Measurements from ENCODE around the gene GAN.

Gene GAN

DNA sequence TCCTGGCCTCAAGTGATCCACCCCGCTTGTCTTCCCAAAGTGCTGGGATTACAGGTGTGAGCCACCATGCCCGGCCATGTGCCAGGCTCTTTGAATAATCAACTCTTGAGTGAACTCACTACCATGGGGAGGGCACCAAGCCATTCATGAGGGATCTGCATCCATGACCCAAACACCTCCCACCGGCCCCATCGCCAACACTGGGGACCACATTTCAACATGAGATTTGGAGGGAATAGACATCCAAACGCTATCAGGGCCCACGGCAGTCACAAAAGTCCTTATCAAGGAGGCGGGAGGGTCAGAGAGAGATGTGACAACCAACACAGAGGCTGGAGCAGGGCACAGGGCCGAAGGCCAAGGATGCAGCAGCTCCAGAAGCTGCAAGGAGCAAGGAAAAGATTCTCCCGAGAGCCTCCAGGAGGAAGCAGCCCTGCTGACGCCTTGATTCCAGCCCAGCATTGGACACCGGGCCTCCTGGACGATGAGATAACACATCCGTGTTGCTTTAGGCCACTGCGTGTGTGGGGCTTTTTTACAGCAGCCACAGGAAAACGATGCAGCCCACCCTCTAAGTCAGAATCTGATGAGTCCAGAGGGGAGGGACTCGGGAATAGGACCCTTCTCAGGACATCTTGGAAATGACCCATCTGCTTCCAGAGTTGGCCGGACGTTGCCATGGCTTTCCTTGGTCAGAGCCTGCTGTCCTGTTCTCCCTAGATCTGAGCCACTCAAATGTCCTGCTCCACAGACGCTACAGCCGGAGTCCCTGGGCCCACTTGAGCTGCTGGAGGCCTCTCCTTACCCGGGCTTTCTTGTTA is 82.5 kb downstream of the GAN start:
- no peak overlapping the region for H3K27ac Mint-ChIP-seq
- H3K27me3 Mint-ChIP-seq (ENCODE audit: low read depth), result peaks cover under 1% of the 10 kb centered on the region
- TF ChIP-seq CTCF (IDR thresholded peaks at IDR 0.05; ENCODE audit: unreplicated experiment in 3 of 3), result no peak
- no peaks in the 10 kb centered on the region for H3K36me3 Mint-ChIP-seq (ENCODE audit: low read depth)
- H3K9me3 Mint-ChIP-seq, result peaks cover 3% of the 10 kb centered on the region
- H3K4me1 Mint-ChIP-seq, result no peaks in the 10 kb centered on the region
- H3K4me3 Mint-ChIP-seq, result no peak overlapping the region

DNA sequence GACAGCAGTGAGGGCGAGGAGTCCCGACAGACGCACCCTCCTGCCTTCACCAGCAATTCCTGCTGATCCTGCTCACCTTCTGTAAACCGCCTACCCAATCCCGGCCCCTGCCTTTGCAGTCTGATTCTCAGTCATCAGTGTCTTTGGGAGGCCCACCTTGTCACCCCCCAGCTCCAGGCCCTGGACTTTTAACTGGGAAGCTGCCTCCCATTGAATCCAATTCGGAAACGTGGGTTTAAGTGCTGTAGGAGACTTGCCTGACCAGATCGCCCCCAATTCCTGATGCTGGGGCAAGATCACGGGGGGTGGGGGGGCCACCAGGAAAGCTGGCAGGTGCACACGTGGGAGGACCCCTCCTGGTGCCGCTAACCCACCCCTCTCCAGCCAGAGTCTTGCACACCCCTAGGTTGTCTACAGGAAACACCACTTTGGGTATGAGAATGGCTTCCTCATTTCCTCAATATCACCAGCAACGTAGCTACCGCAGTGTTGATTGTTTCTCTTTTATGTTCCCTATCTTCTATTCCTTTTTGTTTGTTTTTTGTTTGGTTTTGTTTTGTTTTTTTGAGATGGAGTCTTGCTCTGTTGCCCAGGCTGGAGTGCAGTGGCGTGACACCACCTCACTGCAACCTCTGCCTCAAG is 83.2 kb downstream of the GAN start:
- Mint-ChIP-seq H3K27me3 (ENCODE audit: low read depth) (peaks cover 3% of the 10 kb centered on the region), H3K27ac (no peak overlapping the region), H3K9me3 (peaks cover 3% of the 10 kb centered on the region), H3K36me3 (ENCODE audit: low read depth) (no peaks in the 10 kb centered on the region), H3K4me1 (no peaks in the 10 kb centered on the region), H3K4me3 (no peak overlapping the region)
- no peak for TF ChIP-seq CTCF (IDR thresholded peaks at IDR 0.05; ENCODE audit: unreplicated experiment in 3 of 3)

GRCh38 chr16:81399909-81400308 is 85.1 kb downstream of the GAN start:
- H3K9me3 Mint-ChIP-seq, result no peaks in the 10 kb centered on the region
- H3K27me3 Mint-ChIP-seq (ENCODE audit: low read depth), result peaks cover 9% of the 10 kb centered on the region
- no peak overlapping the region for H3K4me3 Mint-ChIP-seq
- H3K27ac Mint-ChIP-seq, result no peak overlapping the region
- H3K4me1 Mint-ChIP-seq, result no peaks in the 10 kb centered on the region
- TF ChIP-seq CTCF (IDR thresholded peaks at IDR 0.05; ENCODE audit: unreplicated experiment in 3 of 3), result no peak
- no peaks in the 10 kb centered on the region for H3K36me3 Mint-ChIP-seq (ENCODE audit: low read depth)

GRCh38 chr16:81401035-81401950 is 86.5 kb downstream of the GAN start:
- Mint-ChIP-seq H3K27me3 (ENCODE audit: low read depth) (peaks cover 9% of the 10 kb centered on the region), H3K4me1 (no peaks in the 10 kb centered on the region), H3K9me3 (no peaks in the 10 kb centered on the region), H3K4me3 (no peak overlapping the region), H3K27ac (no peak overlapping the region), H3K36me3 (ENCODE audit: low read depth) (no peaks in the 10 kb centered on the region)
- TF ChIP-seq CTCF (IDR thresholded peaks at IDR 0.05; ENCODE audit: unreplicated experiment in 3 of 3), result no peak

DNA sequence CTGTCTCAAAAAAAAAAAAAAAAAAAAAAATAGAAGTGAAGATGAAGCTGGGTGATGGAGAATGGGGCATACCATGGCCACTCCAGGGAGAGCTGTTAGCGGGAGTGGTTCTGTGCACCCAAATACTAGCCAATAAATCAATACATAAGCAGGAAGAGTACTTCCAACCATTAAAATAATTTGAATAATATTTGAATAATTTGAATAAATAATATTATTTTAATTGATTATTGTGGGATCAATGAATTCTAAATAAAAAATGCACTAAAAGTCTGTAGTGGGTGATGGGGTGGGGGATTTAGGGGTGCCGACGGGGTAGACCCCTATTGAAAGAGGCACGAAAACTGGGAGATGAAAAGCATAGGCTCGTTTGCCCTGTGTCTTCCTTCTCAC is 88.4 kb downstream of the GAN start:
- H3K4me1 Mint-ChIP-seq, result no peaks in the 10 kb centered on the region
- H3K27me3 Mint-ChIP-seq (ENCODE audit: low read depth), result peaks cover 15% of the 10 kb centered on the region
- no peaks in the 10 kb centered on the region for H3K36me3 Mint-ChIP-seq (ENCODE audit: low read depth)
- no peak overlapping the region for H3K4me3 Mint-ChIP-seq
- no peak overlapping the region for H3K27ac Mint-ChIP-seq
- no peaks in the 10 kb centered on the region for H3K9me3 Mint-ChIP-seq
- TF ChIP-seq CTCF (IDR thresholded peaks at IDR 0.05; ENCODE audit: unreplicated experiment in 3 of 3), result no peak
